Measurements from ENCODE around the gene COL9A1. TPM values are rescaled to one million over a fixed set of nuclear protein-coding genes. Genes with fewer than 3 reads are reported as not detected.
"Not testable (repeated sequence)": the region's sequence is repeated elsewhere in the genome, so short reads cannot be mapped to it uniquely, and the experiment has no call there.

Gene COL9A1
- total RNA-seq: 1 to 10 TPM in 2 of 4 donors, under 1 TPM in 1, not detected in 1; 0.66 to 2.3 (median 1.2) TPM

DNA sequence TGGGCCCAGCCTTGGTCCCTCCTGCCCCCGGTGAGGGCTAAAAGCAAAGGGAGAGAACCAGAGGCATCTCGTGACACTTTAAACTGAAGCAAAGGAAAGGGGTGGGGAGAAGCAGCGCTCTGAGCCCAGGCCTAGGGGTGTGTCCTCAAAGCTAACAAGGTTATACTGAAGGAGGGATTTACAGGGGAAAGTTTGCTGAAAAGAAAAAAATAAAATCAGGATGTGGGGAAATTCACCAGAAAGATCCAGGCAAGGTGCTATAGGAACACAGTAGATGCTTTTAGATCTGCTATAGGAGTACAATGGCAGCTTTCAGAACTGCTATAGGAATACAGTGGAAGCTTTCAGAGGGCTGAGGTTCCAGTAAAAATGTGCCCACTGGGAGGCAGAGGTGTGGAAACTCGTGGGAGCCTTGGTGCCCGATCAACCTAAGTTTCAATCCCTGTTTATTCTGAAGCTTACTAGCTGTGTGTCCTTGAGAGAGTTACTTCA, at the start of gene COL9A1:
Gene COL9A1 (minus strand): TSS at position 51 of the 492 bp plus-strand sequence. CDS start 160 bp downstream, outside the sequence.
- DNase-seq (ENCODE audit: low spot score in 2 of 2): no peak
- Histone ChIP-seq H3K27ac (no peak within 1 kb of the TSS), H3K27me3 (no peaks in the 10 kb centered on the region), H3K4me3 (no peak within 1 kb of the TSS), H3K9me3 (no peaks in the 10 kb centered on the region), H3K36me3 (no peaks in the 10 kb centered on the region), H3K4me1 (no peaks in the 10 kb centered on the region)
- WGBS, 2 donors: 41 to 52% methylated on average over 5 of the region's 5 CpGs
- TF ChIP-seq EP300 (IDR thresholded peaks at IDR 0.05): no peak
- TF ChIP-seq CTCF (IDR thresholded peaks at IDR 0.05): no peak
- TF ChIP-seq POLR2A (IDR thresholded peaks at IDR 0.05): no peak

DNA sequence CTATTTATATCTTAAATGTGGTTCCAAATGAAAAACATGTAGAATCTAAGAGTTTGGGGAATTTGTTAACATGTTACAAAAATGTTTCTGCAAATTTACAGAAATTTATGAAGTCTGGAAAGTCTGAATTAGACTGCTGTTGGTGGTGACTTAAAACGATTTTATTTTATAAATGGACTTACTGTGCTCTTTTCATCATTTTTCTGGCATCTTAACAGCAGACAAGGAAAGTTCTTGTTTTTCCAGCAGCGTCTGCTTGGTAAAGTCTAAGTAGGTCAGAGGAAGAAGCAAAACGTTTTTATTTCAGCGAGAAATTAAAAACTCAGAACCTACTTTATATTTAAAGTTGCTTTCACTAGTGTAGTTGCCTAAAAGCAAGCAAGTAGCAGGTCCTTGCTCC, 48.6 kb upstream of the COL9A1 start:
- DNase-seq (ENCODE audit: low spot score in 2 of 2): no peak
- Histone ChIP-seq H3K4me1 (no peaks in the 10 kb centered on the region), H3K4me3 (no peak overlapping the region), H3K36me3 (no peaks in the 10 kb centered on the region), H3K27ac (no peak overlapping the region), H3K27me3 (no peaks in the 10 kb centered on the region), H3K9me3 (no peaks in the 10 kb centered on the region)
- no peak for TF ChIP-seq POLR2A (IDR thresholded peaks at IDR 0.05)
- TF ChIP-seq EP300 (IDR thresholded peaks at IDR 0.05): no peak
- TF ChIP-seq CTCF (IDR thresholded peaks at IDR 0.05): no peak
- 19% methylated on average over 4 of the region's 4 CpGs for WGBS, 2 donors

DNA sequence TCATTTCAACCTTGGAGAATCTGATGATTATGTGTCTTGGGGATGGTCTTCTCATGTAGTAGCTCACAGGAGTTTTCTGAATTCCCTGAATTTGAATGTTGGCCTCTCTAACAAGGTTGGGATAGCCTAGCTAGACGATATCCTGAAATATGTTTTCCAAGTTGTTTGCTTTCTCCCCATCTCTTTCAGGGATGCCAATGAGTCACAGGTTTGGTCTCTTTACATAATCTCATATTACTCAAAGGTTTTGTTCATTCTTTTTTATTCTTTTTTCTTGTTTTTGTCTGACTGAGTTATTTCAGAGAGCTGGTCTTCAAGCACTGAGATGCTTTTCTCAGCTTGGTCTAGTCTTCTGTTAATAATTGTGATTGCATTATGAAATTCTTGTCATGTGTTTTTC, 42.7 kb upstream of the COL9A1 start:
- TF ChIP-seq CTCF (IDR thresholded peaks at IDR 0.05) (no peak), POLR2A (IDR thresholded peaks at IDR 0.05) (no peak), EP300 (IDR thresholded peaks at IDR 0.05) (no peak)
- H3K27ac ChIP-seq: no peak overlapping the region
- H3K4me3 ChIP-seq: no peak overlapping the region
- no peaks in the 10 kb centered on the region for H3K9me3 ChIP-seq
- H3K4me1 ChIP-seq: no peaks in the 10 kb centered on the region
- H3K36me3 ChIP-seq: no peaks in the 10 kb centered on the region
- 87 to 95% methylated on average over 1 of the region's 1 CpG for WGBS, 2 donors
- DNase-seq (ENCODE audit: low spot score in 2 of 2): no peak
- H3K27me3 ChIP-seq: no peaks in the 10 kb centered on the region

DNA sequence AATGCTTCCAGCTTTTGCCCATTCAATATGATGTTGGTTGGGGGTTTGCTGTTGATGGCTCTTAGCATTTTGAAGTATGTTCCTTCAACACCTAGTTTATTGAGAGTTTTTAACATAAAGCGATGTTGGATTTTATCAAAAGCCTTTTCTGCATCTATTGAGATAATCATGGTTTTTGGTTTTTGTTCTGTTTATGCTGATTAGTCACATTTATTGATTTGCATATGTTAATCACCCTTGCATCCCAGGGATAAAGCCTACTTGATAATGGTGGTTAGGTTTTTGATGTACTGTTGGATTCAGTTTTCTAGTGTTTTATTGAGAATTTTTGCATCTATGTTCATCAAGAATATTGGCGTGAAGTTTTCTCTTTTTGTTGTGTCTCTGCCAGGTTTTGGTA, 40.4 kb upstream of the COL9A1 start:
- Histone ChIP-seq H3K9me3 (peaks cover 0 to 14% (median 0%) of the 10 kb centered on the region in 4 donors), H3K4me3 (no peak overlapping the region), H3K27me3 (no peaks in the 10 kb centered on the region), H3K27ac (no peak overlapping the region), H3K36me3 (no peaks in the 10 kb centered on the region), H3K4me1 (no peaks in the 10 kb centered on the region)
- no peak for DNase-seq (ENCODE audit: low spot score in 2 of 2)
- no peak for TF ChIP-seq EP300 (IDR thresholded peaks at IDR 0.05)
- TF ChIP-seq CTCF (IDR thresholded peaks at IDR 0.05): no peak
- no peak for TF ChIP-seq POLR2A (IDR thresholded peaks at IDR 0.05)
- 90 to 94% methylated on average over 2 of the region's 2 CpGs for WGBS, 2 donors

GRCh38 chr6:70339810-70340209, 36.9 kb upstream of the COL9A1 start:
- H3K36me3 ChIP-seq; H3K4me3 ChIP-seq; DNase-seq (ENCODE audit: low spot score in 2 of 2); H3K27ac ChIP-seq; H3K27me3 ChIP-seq; H3K4me1 ChIP-seq: not testable (repeated sequence)
- 100% methylated on average over 2 of the region's 2 CpGs for WGBS, 2 donors
- peaks cover 0 to 14% (median 0%) of the 10 kb centered on the region in 4 donors for H3K9me3 ChIP-seq

DNA sequence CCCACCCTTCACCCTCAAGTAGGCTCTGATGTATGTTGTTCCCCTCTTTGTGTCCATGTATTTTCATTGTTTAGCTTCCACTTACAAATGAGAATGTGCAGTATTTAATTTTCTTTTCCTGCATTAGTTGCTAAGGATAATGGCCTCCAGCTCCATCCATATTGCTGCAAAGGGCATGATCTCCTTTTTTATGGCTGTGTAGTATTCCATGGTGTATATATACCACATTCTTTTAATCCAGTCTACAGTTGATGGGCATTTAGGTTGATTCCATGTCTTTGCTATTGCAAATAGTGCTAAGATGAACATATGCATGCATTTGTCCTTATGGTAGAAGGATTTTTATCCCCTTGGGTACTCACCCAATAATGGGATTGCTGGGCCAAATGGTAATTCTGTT, 35.9 kb upstream of the COL9A1 start:
- no peak for TF ChIP-seq POLR2A (IDR thresholded peaks at IDR 0.05)
- TF ChIP-seq EP300 (IDR thresholded peaks at IDR 0.05): no peak
- no peak for TF ChIP-seq CTCF (IDR thresholded peaks at IDR 0.05)
- H3K9me3 ChIP-seq: peaks cover 0 to 14% (median 0%) of the 10 kb centered on the region in 4 donors
- H3K4me3 ChIP-seq: no peak overlapping the region
- no peaks in the 10 kb centered on the region for H3K27me3 ChIP-seq
- no peak for DNase-seq (ENCODE audit: low spot score in 2 of 2)
- H3K27ac ChIP-seq: no peak overlapping the region
- H3K36me3 ChIP-seq: no peaks in the 10 kb centered on the region
- no peaks in the 10 kb centered on the region for H3K4me1 ChIP-seq

Data from tibial nerve (tissue), 4 donors.